GM21367 (cell line): ENCODE results near the gene PKNOX1.
"Not testable (repeated sequence)": the region's sequence is repeated elsewhere in the genome, so short reads cannot be mapped to it uniquely, and the experiment has no call there.

Experiments used
- ATAC-seq: cut with Tn5 transposase; IDR thresholded peaks from one replicate; pipeline ENCODE4 v1.9.1; 2021; ENCODE audit not compliant: unreplicated experiment

The PKNOX1 gene

DNA sequence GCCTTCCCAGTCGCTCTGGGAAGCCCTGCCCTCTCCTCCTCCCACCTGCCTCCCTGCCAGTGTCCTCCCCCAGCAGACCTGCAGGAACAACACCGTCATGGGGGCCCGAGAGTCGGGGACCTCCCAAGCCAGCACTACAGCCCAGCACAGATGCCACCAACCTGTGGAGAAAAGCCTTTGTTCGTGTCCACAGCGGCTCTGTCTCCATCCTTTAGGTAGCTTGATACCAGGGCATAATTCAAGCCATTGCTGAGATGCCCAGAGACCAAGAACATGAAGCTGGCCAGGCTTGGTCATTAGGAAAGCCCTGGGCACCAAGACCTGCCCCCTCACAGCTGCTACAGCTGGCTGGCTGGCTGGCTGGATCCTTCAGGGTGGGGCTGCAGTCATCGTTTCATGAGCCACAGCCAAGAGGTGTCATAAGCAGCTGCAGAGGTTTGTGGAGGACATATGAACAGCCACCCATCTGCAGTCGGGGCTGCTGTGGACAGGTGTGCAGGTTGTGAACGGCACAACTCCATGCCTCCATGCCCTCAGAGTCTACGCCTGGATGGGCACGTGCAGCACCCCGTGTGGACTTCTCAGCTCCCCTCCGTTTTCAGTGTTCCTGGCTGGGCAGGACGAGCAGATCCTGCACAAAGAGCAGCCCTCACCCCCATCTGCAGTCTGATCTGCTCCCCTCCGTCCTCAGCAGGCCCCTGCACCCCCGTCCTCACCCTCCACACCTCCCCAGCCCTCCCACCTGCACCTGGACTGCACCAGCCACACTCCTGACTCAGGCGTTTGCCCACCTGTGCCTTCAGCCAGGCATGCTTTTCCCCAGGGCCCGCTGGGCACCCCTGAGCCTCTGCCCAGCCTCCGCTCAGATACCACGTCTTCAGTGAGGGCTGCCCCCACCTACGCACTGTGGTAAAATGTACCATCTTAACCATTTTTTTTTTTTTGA lies 71.8 kb downstream of the PKNOX1 start:
- ATAC-seq, result not testable (repeated sequence)

DNA sequence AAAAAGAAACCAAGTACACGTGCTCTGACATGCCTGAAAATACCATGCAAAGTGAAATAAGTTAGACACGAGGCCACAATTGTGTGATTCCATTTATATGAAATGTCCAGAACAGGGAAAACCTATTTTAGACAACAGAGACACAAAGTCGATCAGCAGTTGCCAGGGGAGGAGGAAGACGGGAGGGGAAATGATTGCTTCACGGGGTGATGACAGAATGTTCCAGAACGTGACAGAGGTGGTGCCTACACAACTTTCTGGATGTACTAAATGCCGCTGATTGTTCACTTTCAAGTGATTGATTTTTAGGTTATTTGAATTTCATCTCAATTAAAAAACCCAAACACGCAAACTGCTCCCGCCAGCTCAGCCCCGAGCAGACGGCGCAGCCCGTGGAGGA lies 78.8 kb downstream of the PKNOX1 start:
- not testable (repeated sequence) for ATAC-seq

DNA sequence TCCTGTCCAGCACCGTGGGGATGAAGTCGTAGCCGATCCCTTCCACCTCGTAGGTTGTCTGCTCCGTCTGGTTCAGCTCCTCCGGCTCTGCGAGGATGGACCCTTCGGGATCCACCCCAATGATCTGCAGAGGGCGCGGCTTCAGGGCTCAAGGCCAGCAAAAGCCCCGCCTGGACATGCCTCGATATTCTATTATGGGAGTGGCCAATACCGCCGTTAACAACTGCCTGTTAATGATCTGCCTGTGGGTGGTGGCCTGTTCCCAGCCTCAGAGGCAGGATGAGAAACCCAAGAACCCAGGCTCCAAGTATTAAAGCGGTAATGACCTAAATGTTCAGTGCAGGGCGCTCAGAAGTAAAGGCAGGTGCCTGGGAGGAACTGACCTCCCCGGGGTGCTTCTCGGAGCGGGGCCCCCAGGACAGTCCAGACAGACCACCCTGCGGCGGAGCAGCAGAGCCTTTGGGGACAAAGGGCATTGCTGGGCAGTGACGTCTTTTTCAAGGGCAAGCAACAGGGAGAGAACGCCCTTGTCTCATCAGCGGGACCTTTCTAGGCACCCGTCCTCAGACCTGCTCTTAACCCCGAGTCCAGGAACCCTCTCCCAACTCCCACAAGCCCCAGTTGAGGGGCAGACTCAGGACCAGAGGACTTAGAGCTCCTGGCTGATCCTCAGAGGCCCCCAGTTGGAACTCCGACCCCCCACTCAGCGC lies 88.7 kb downstream of the PKNOX1 start:
- ATAC-seq, result not testable (repeated sequence)

- not testable (repeated sequence) for ATAC-seq
Observed at GRCh38 chr21:43064265-43064917, 90.0 kb downstream of the PKNOX1 start.

GRCh38 chr21:43065991-43066390 lies 91.6 kb downstream of the PKNOX1 start:
- ATAC-seq, result not testable (repeated sequence)

DNA sequence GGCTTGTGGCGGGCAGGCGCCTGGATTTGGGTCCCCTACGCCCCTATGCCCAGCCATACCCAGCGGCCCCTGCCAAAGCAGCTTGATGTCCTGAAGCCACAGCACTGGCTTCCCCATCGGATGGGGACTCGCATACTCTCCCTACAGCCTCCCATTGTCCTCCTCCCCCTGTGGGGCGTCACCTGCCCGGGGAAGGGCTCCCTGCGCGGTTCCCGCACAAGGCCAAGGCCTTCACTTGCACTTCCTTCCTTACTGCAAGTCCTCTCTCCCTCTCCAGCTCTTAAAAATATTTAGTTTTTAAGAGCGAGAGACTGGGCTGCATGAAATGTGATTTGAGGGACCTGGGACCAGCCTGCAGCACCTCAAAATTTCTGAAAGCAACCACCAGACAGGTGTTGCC lies 92.3 kb downstream of the PKNOX1 start:
- ATAC-seq, result not testable (repeated sequence)

DNA sequence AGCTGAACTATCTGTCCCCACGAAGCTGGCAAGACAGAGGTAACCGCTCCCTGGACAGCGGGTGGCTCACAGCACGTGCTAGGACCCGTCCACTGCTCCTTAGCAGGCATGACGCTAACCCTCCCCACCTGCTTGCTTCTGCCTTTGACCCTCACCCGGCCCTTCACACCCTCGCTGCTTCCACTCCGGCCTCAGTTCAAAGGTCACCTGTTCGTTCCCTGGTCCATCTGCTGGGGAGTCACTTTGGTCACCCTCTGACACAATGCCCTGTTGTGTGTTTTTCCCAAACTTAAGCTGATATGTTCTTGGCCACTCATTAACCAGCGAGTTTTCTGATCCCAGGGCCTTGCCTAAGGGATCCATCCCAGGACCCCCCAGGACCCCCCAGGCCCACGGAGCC lies 93.7 kb downstream of the PKNOX1 start:
- not testable (repeated sequence) for ATAC-seq

- not testable (repeated sequence) for ATAC-seq
Observed at GRCh38 chr21:43069682-43070081, 95.3 kb downstream of the PKNOX1 start.

- not testable (repeated sequence) for ATAC-seq
Observed at GRCh38 chr21:43072742-43073141, 98.4 kb downstream of the PKNOX1 start.

- not testable (repeated sequence) for ATAC-seq
Observed at GRCh38 chr21:43074401-43075169, 100.2 kb downstream of the PKNOX1 start.

- not testable (repeated sequence) for ATAC-seq
Observed at GRCh38 chr21:43075170-43076022, 101.0 kb downstream of the PKNOX1 start, which contains the start of gene CBS. Gene CBS (minus strand): TSS chr21:43075835. CDS start chr21:43072193, 3,642 bp downstream.

GRCh38 chr21:43076023-43076637 lies 101.8 kb downstream of the PKNOX1 start:
- not testable (repeated sequence) for ATAC-seq

DNA sequence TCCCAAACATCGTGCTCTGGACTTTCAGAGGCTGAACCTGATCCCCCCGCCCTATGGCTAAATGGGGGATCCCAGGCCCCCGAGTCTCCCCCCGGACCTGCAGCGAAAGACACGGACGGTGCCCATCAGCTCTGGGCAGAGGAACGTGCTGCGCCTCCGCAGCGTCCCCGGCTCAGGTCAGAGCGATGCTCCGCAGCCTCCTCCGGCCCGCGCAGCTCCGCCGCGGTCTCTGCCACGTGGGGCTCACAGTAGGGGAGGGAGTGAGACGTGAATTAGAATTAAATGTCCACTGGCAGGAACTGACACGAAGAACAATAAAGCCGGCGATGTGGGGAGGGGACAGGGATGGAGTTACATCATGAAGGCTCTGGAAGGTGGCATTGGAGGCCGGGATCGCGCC lies 102.3 kb downstream of the PKNOX1 start:
- ATAC-seq, result not testable (repeated sequence)

- not testable (repeated sequence) for ATAC-seq
Observed at GRCh38 chr21:43082587-43083300, 108.4 kb downstream of the PKNOX1 start.
